Endodermal cell (in vitro differentiated cells): Measurements from ENCODE around the gene ATP6V1G3. TPM values are rescaled to one million over a fixed set of nuclear protein-coding genes. Genes with fewer than 3 reads are reported as not detected.

Source experiments
- DNase-seq: peaks from one replicate; pipeline ENCODE4 v3.0.0-alpha.2; 2017
- H3K27ac ChIP-seq: 2 replicates; pipeline ENCODE4 v1.5.1; 2013; ENCODE audit warnings: mild to moderate bottlenecking, low read depth, low read length, moderate library complexity
- H3K27me3 ChIP-seq: 2 replicates; pipeline ENCODE4 v1.6.1; 2013; ENCODE audit warnings: mild to moderate bottlenecking, low read length, moderate library complexity; ENCODE audit not compliant: insufficient read depth, control insufficient read depth, poor library complexity, severe bottlenecking
- H3K36me3 ChIP-seq: 2 replicates; pipeline ENCODE4 v1.7.0; 2013; ENCODE audit warnings: mild to moderate bottlenecking, low read length, moderate library complexity; ENCODE audit not compliant: control insufficient read depth, insufficient read depth
- H3K4me1 ChIP-seq: one replicate; pipeline ENCODE4 v1.7.0; 2013; ENCODE audit warnings: low read length; ENCODE audit not compliant: control insufficient read depth, insufficient read depth
- H3K4me3 ChIP-seq: 2 replicates; pipeline ENCODE4 v1.5.1; 2013; ENCODE audit warnings: mild to moderate bottlenecking, low read length, moderate library complexity
- H3K9ac ChIP-seq: 2 replicates; pipeline ENCODE4 v1.6.1; 2013; ENCODE audit warnings: mild to moderate bottlenecking, low read length, moderate library complexity; ENCODE audit not compliant: poor library complexity, severe bottlenecking; ENCODE audit errors: extremely low read depth
- H3K9me3 ChIP-seq: 2 replicates; pipeline ENCODE4 v1.6.1; 2013; ENCODE audit warnings: mild to moderate bottlenecking, low read length, moderate library complexity; ENCODE audit not compliant: control insufficient read depth
- H3K27ac Mint-ChIP-seq: 2 replicates; pipeline ENCODE4 v1.8.0; 2020; ENCODE audit warnings: mixed read lengths
- H3K27me3 Mint-ChIP-seq: 2 replicates; pipeline ENCODE4 v1.8.0; 2021; ENCODE audit warnings: mild to moderate bottlenecking, mixed read lengths; ENCODE audit not compliant: insufficient read depth
- H3K36me3 Mint-ChIP-seq: 2 replicates; pipeline ENCODE4 v1.8.0; 2020; ENCODE audit warnings: low read depth, mixed read lengths
- H3K4me1 Mint-ChIP-seq: 2 replicates; pipeline ENCODE4 v1.8.0; 2020; ENCODE audit warnings: mixed read lengths
- H3K4me3 Mint-ChIP-seq: 2 replicates; pipeline ENCODE4 v1.8.0; 2020; ENCODE audit warnings: mild to moderate bottlenecking, moderate library complexity, mixed read lengths
- H3K9me3 Mint-ChIP-seq: 2 replicates; pipeline ENCODE4 v1.8.0; 2020; ENCODE audit warnings: mild to moderate bottlenecking, mixed read lengths
- CTCF ChIP-seq: fragments of 200-600 bp; sonication (generic); conservative IDR thresholded peaks from 2 replicates; pipeline ENCODE4 v1.5.0; 2021; ENCODE audit warnings: antibody characterized with exemption, mild to moderate bottlenecking
- WGBS, 2 experiments: methylation state at CpG; one replicate each; pipeline versions ENCODE4 v1.1.5 to v1.1.7; 2013; ENCODE audit warnings: missing lambda C conversion rate in 2 of 2, mixed read lengths in 1 of 2; ENCODE audit not compliant: insufficient coverage in 1 of 2, insufficient read length in 1 of 2; 5-methylcytosine and 5-hydroxymethylcytosine counted together
- total RNA-seq, 2 donors: library from RNA; stranded (reverse); fragmentation: NEBNext Ultra II Directional in 1 of 2; extraction: Animal tissue kit (Norgen Biotek cat#: 25700) in 1 of 2; gene quantifications; 2 replicates in 1 of 2; 3 replicates in 1 of 2; pipeline ENCODE4 v1.2.1, GENCODE V29; 2021

The ATP6V1G3 gene
- total RNA-seq, 2 donors from 2014 or later: 0.62 to 1.5 TPM

GRCh38 chr1:198558402-198558801 lies 17.9 kb upstream of the ATP6V1G3 start:
- Histone ChIP-seq H3K4me1 (no peaks in the 10 kb centered on the region), H3K9me3 (no peaks in the 10 kb centered on the region), H3K9ac (no peak overlapping the region), H3K27ac (no peak overlapping the region), H3K4me3 (no peak overlapping the region), H3K36me3 (no peaks in the 10 kb centered on the region), H3K27me3 (no peaks in the 10 kb centered on the region)
- Mint-ChIP-seq H3K27ac (no peak overlapping the region), H3K27me3 (no peaks in the 10 kb centered on the region), H3K9me3 (no peaks in the 10 kb centered on the region), H3K4me3 (no peak overlapping the region), H3K4me1 (peaks cover 17% of the 10 kb centered on the region), H3K36me3 (no peaks in the 10 kb centered on the region)
- no peak for TF ChIP-seq CTCF
- DNase-seq: no peak
- 100% methylated on average over 1 of the region's 2 CpGs; no CpG with 5 or more reads in 1 of the 2 experiments for WGBS, 2 experiments

GRCh38 chr1:198556971-198557370 lies 16.5 kb upstream of the ATP6V1G3 start:
- no peak overlapping the region for H3K27ac Mint-ChIP-seq
- WGBS, 2 experiments: 60 to 93% methylated on average over 1 to 4 of the region's 4 CpGs
- H3K36me3 Mint-ChIP-seq: no peaks in the 10 kb centered on the region

GRCh38 chr1:198552668-198553416 lies 12.4 kb upstream of the ATP6V1G3 start:
- Histone ChIP-seq H3K4me3 (no peak overlapping the region), H3K27ac (no peak overlapping the region), H3K36me3 (no peaks in the 10 kb centered on the region), H3K9ac (no peak overlapping the region), H3K4me1 (peaks cover 5% of the 10 kb centered on the region), H3K9me3 (no peaks in the 10 kb centered on the region), H3K27me3 (no peaks in the 10 kb centered on the region)
- no peak overlapping the region for H3K4me3 Mint-ChIP-seq
- DNase-seq: no peak
- no peaks in the 10 kb centered on the region for H3K36me3 Mint-ChIP-seq
- peak; percentile 69 for TF ChIP-seq CTCF
- H3K9me3 Mint-ChIP-seq: no peaks in the 10 kb centered on the region
- H3K27me3 Mint-ChIP-seq: no peaks in the 10 kb centered on the region
- no peak overlapping the region for H3K27ac Mint-ChIP-seq
- H3K4me1 Mint-ChIP-seq: peaks cover 44% of the 10 kb centered on the region
- WGBS, 2 experiments: 86% methylated on average over 2 of the region's 2 CpGs; no CpG with 5 or more reads in 1 of the 2 experiments

More at GRCh38 chr1:198556971-198557370, 16.5 kb upstream of the ATP6V1G3 start:
- peaks cover 29% of the 10 kb centered on the region for H3K4me1 Mint-ChIP-seq
- no peaks in the 10 kb centered on the region for H3K4me1 ChIP-seq
- no peak overlapping the region for H3K9ac ChIP-seq
- no peak overlapping the region for H3K27ac ChIP-seq
- H3K27me3 ChIP-seq: no peaks in the 10 kb centered on the region
- H3K4me3 ChIP-seq: no peak overlapping the region
- no peak for DNase-seq
- no peaks in the 10 kb centered on the region for H3K27me3 Mint-ChIP-seq
- TF ChIP-seq CTCF: no peak
- H3K4me3 Mint-ChIP-seq: no peak overlapping the region
- H3K9me3 Mint-ChIP-seq: no peaks in the 10 kb centered on the region
- no peaks in the 10 kb centered on the region for H3K9me3 ChIP-seq
- H3K36me3 ChIP-seq: no peaks in the 10 kb centered on the region
